IPS DF 4.7 (cell line): ENCODE data around the gene SYTL3.
"Not testable (repeated sequence)": the region's sequence is repeated elsewhere in the genome, so short reads cannot be mapped to it uniquely, and the experiment has no call there.

Experiments
- DNase-seq: peaks from one replicate; pipeline ENCODE4 v3.0.0-alpha.2; 2013; ENCODE audit warnings: low spot score; ENCODE audit errors: extremely low read depth

SYTL3 gene

DNA sequence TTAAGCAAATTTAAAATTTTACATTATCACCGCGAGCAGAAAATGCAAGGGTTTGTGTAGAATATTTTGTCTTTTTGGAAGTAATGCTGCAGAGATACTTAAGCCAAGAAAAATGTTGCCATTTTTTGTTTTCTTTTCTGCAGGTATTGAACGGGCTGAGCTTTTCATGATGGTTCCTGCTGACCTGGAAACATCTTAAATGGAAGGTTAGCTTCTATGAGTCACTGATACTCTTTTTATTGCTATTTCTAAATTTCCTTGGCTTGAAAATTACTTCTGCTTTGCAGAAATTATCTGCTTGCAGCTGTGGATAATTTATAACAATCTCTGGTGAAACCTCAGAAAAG is 12.7 kb downstream of the SYTL3 start:
- DNase-seq = no peak

DNA sequence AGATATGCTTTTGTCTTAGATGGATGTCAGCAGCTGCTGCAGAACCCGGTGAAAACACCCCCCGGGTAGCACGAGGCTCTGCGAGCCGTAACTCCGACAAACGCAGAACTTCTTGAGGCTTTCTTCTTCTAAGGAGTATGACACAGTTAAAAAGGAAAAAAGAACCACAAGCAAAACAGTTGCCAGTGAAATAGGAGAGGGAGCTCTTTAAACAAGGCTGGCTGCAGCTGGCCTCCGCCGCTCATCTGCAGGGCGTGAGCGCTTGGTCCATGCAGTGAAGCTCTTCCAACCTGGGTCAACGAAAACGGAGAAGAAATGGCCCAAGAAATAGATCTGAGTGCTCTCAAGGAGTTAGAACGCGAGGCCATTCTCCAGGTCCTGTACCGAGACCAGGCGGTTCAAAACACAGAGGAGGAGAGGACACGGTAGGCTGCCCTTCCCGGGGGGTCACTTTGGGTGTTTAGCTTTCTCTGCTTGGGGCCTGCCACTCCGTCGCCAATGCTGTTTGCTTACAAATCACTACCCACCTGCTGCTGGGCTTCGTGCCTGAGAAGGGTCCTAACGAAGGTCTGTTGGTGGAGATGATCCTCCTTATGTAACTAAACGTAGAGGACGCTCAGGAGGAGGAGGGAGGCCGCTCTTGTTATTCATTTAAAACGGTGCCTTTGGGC is 13.2 kb downstream of the SYTL3 start:
- no peak for DNase-seq

DNA sequence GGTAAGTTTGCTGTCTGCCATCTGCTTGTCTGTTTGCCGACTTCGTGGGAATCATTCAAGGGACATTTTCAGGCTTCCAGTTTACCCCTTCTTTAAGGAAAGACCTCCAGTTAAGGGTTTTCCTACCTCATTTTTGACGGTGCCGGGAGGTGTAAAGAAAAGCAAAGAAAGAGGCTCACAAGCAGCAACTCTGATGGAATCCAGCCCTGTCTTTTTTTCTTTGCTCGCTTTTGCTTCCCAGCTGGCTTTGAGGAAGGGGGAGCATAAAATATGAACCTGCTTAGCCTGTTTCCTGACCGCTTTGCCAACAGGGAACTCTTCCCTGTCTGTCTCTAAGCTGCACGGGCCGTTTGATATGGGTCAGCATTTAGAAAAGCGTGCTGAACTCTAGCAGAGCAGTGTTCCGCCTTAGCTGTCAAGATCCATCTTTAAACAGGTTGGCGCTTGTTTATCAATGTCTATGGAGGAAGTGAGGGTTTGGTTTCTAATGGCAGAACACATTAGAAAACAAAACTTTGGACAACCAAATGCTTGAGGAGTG is 13.8 kb downstream of the SYTL3 start:
- DNase-seq = no peak

DNA sequence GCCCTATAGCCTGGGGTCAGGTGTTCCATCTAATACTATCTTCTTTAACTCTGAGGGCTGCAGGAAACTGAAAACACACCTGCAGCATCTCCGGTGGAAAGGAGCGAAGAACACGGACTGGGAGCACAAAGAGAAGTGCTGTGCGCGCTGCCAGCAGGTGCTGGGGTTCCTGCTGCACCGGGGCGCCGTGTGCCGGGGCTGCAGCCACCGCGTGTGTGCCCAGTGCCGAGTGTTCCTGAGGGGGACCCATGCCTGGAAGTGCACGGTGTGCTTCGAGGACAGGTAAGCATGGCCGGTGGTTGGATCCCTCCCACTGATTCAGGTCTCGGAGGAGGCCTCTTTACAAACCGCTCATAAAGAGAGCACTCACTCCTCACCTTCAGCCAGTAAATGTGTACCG is 15.5 kb downstream of the SYTL3 start:
- DNase-seq = no peak

DNA sequence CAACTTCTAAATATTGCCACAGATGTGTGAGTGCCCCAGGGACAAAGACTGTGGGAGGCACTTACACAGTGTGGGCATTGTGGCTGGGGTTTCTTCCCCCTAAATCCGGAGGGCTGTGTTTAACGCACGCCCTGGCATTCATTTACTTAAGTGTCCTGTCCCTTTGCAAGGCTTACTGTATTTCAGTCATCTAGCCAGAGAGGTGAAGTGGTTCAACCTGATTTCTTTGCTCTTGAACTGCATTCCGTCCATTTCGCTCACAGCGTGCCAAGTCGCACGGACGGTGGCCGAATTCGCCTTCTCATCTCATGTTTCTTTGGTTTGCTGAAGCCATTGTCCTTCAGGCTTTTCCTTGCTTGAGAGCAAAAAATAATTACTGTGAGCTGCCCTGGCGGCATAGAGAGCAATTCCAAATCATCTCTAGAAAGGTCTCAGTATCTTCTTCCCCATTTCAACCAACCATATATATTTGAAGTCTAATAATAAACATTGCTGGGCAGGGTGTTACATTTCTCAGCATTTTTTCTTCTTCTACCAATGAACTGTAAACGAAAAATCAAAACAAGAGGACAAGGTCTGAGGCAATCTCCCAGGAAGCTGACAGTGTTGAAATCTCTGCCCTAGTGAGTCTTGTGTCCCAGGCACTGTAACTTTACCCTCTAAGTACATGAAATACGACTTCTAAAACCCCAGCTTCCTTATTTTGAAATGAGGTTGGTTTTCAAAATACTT is 16.9 kb downstream of the SYTL3 start:
- no peak for DNase-seq

DNA sequence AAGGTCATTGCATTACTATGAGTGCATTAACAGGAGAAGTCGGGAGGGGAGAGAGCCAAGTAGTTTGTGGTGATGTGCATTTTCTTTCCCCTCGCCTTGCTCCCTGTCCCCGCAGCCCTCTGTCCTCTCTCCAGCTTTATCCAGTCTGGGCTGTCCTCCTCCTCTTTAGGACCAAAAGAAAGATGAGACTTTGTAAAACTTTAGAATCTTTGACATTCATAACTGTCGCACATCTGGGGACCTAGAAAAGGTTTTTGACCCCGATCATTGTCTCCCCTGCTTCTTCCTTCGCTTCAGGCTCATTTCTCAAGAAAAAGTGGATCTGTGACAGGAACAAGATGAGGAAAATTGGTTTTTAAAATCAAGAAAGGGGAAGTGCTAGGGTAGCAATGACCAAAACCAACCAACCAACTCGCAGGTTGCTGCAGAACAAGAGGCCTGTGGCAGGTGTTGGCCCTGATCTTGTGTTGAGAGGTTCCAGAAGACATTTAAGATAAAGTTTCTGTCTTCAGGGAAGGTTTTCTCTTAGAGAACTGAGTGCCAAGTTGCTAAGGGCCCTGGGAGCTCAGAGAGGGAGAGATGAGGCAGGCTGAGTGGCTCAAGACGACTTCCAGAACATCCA is 17.6 kb downstream of the SYTL3 start:
- no peak for DNase-seq

DNA sequence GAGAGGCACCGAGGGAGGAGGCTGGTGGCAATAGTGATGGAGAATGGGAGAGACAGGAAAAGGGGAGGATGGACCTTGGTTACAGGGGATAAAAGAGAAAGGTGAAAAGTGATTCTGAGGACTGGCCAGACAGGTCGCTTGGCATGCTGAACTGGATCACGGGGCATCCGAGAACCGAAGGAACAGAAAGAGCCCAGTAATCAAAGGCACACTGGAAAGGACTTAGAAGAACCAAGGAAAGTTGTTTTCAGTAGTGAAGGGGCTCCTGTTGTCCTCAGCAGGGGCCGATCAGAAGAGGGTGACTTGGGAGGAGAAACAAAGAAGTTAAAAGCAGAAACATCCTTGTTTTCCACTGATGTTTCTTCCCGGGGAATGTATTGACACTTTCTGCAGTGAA is 18.9 kb downstream of the SYTL3 start:
- DNase-seq = no peak

DNA sequence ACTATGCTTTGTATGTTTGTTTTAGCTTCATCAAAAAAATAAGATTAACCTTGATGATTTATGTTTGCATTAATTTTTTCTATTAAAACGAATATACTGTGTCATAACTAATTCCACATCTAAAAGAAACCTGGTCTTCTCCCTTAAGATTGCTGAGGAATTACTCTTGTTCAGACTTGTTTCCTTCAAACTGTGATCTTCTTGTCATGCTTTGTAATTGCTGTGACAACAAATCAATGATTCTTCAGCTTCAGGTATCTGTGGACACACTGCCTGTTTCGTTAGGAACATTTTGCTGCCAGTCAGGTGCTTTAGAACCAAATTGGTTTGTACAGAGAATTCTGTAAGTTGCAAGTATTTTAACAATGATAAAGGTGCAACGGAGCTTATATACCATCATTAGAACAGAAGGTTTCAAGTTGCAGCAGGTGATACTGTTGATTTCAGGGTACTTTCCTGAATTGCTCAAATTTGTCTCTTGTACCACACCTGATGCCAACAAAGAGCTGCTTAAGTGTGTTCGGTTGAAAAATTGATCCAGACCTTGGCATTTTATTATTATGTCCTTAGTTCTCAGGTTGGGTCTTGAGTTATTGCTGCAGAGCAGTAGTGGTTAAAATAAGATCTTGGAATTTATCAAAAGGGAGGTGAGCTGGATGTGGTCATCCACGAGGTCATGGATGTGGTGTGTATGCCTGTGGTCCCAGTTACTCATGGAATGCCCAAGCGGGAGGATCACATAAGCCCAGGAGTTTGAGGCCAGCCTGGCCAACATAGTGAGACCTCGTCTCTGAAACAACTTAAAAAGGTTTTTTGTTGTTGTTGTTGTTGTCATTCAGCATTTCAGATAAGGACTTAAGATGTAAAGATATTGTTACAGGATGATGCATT is 19.5 kb downstream of the SYTL3 start:
- no peak for DNase-seq

DNA sequence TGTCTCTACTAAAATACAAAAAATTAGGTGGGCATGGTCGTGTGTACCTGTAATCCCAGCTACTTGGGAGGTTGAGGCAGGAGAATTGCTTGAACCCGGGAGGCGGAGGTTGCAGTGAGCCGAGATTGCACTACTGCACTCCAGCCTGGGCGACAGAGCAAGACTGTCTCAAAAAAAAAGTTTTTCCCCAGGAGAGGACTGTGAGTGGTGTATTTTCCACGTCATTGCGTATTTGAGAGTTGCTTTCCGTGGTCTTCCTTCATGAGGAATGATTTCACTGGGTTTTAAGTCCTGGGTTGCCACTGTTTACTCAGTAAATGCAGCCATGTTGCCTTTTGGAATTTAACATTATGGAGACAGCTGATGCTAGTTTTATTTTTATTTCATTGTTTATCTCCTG is 22.3 kb downstream of the SYTL3 start:
- DNase-seq = not testable (repeated sequence)

DNA sequence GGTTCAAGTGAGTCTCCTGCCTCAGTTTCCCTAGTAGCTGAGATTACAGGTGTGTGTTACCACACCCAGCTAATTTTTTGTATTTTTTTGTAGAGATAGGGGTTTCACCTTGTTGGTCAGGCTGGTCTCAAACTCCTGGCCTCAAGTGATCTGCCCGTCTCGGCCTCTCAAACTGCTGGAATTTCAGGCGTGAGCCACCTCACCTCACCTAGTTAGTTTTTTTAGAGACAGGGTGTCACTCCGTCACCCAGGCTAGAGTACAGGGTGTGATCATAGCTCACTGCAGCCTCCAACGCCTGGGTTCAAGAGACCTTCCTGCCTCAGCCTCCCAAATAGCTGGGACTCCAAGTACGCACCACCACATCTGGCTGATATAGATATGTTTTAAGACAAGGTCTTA is 22.9 kb downstream of the SYTL3 start:
- DNase-seq = no peak

DNA sequence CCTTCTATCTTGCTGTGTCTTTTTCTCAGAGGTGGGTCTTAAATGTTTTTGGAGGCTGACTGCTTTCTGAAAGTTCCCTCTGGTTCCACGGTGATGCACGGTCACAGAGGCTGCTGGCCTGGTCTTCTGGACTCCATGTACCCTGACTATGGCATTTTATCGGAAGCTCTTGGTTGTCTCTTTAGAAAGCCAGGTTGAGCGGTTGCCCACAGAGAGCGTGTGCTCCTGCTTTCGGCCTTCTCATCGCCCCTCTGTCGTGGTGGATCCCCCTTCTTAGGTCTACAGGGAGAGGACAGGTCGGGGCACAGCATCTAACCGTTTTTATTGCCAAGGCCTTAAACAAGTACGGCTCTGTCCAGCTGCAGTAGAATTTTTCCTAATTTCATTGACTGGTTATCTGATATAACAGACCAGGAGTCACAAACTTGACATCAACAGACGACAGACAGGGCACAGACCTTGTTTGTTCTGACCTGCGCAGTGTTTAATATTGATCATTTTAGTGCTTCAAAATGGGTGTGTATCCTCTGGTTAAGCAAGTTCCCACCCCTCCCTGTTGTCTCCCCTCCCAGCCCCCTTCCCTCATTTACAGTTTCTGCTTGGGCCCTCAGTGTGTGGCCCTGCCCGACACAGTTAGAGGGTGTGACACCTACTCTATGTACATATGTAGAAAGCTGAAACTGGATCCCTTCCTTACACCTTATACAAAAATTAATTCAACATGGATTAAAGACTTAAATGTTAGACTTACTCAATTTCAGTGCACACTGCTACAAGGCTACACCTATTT is 24.7 kb downstream of the SYTL3 start:
- DNase-seq = no peak

DNA sequence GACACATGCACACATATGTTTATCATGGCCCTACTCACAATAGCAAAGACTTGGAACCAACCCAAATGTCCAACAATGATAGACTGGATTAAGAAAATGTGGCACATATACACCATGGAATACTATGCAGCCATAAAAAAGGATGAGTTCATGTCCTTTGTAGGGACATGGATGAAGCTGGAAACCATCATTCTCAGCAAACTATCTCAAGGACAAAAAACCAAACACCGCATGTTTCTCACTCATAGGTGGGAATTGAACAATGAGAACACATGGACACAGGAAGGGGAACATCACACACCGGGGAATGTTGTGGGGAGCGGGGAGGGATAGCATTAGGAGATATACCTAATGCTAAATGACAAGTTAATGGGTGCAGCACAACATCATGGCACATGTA is 27.2 kb downstream of the SYTL3 start:
- DNase-seq = not testable (repeated sequence)

DNA sequence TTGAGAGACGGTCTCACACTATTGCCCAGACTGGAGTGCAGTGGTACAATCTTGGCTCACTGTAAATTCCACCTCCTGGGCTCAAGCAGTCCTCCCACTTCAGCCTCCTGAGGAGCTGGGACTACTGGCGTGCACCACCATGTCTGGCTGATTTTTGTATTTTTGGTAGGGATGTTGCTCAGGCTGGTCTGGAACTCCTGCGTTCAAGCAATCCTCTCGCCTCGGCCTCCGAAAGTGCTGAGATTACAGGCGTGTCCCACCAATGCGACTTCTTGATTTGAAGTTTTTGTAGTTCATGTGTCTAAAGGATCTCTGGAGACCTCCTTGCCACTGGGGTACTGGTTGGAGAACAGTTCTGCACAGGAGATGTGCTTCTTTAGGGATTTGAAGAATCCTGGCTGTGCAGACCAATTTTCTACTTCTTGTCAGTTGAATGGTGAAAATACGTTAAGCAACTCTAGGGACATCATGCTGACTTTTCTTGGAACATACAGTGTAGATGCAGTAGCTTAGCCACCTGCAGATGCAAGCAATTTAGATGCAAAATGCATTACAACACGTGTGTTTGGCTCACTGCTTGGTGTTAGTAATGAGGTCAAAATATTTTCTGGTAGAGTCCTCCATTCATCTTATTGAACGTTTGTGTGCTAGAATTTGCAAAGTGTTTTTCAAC is 28.2 kb downstream of the SYTL3 start:
- no peak for DNase-seq

DNA sequence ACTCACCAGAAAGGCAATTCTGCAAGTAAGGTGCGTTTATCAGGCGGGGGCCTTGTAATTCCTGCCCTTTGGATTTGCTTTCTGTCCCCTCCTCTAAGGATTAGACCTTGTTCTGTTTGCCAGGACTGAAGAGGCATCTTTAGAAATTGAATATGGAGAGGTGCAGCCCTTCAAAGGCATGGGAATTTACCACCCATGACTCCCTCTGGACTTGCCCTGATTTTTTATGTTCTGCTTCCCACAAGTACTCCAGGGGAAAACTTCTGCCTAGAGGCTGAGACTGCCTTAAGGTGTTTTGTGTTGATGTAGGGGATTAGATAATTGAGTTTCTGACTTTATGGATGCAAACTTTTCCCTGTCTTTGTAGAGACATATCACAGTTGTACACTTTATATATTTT is 30.2 kb downstream of the SYTL3 start:
- DNase-seq = no peak

DNA sequence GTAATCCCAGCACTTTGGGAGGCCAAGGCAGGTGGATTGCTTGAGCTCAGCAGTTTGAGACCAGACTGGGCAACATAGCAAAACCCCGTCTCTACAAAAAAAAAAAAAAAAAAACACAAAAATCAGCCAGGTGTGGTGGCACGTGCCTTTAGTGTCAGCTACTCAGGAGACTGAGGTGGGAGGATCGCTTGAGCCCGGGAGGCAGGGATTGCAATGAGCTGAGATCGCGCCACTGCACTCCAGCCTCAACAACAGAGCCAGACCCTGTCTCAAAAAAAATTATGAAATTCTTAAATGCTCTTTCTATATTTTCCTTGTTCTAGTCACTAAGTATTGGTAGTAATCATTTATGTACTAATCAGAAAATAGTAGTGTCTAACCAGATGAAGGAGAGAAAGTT is 30.6 kb downstream of the SYTL3 start:
- DNase-seq = no peak

DNA sequence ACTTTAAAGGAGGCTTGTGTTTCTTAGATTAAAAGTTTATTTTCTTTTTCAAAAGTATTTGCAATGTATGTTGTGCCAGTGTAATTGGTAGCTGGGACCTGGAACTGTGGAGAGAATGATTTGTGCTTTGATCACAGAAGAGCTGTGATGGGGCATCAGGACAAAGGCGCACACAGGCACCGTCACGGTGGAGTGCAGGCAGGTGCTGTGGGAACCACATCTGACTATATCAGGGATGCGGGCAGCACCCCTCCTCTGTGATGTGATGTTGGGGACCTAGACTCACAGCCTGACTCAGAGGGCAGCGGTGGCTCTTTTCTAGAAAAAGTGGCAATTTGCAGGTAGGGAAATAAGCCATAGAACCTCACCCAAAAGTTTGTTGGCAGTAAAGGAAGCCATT is 34.5 kb downstream of the SYTL3 start:
- no peak for DNase-seq

DNA sequence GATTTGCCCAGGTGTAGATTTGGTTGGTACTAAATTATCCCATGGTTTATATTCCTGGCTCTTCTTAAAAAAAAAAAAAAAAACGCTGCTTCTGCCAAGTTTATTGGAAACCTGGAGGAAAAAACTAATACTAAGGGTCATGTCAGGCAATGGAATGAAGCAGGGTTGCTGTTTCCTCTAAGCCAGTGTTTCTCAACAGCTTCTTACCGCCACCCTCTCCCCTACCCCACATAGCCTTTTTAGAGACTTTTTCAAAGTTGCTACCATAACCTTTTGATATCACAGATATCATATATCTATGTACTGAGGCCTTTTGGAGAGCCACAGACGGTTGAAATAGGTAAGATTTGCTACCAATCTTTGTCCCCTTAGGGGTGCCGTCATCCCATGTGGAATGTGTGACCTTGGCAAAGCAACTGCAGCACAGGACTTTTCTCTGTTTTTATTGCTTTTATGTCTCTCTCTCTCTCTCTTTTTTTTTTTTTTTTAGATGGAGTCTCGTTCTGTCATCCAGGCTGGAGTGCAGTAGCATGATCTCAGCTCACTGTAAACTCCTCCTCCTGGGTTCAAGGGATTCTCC is 35.0 kb downstream of the SYTL3 start:
- no peak for DNase-seq

DNA sequence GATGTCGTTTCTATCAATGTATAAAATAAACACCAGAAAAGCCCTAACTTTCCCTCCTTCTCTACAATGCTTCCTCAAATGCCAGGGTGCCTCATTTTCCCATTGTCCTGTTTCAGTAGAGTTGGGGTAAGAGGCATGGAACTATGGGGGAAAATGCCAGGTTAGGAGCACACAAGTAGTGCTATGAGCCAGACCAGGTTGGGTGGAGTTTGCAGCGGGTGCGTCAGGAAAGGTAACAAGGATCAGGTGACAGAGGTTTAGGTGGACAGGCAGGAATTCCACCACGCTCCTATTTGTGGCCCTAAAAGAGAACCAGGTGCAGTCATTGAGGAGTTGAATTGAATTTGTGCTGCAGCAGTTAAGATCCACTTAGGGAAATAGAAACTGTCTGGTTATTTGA is 36.5 kb downstream of the SYTL3 start:
- no peak for DNase-seq

DNA sequence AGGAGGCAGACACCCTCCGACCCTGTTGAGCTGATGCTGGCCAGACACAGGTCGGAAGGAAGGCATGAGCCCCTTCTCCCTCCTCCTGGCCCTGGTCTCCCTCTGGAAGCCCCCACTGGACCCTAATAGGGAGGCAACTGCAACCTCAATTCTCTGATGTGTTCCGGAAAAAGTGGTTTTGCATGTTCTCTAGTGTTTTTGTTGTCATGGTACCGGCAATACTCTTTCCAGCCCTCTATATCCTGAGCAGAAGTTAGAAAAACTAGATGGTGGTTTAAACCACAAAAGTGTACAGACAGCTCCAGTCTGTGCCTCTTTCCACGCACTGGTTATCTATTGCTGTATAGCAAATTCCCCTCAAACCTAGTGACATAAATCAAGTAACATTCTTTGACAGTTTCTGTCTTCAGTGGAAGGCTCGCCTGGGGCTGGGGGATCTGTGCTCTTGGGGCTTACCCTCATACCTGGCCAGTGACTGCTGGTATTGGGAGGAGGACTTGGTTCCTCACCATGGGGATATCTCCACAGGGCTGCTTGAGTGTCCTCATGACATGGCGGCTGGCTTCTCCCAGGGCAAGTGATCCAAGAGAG is 37.0 kb downstream of the SYTL3 start:
- DNase-seq = no peak

DNA sequence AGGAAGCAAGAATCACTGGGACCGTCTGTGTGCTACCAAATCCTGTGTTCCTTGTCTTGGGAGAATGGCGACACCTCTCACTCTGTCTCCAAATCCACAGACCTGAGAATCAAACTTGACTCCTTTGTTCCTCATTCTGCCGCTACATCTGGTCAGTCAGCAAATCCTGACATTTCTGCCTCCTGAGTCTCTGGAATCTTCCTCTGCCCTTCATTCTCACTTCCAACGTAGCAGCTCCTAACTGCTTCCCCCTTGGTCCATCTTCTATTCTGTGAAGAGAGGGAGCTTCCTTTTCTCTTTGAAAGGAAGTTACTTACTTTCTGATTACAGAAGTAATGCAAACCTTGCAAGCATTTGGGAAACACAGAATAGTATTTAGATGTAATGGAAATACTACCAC is 37.7 kb downstream of the SYTL3 start:
- no peak for DNase-seq
